Suprapubic skin (tissue), 4 donors: ENCODE measurements around the gene PRDX5. TPM values are rescaled to one million over a fixed set of nuclear protein-coding genes. Genes with fewer than 3 reads are reported as not detected.
A peak's percentile ranks its signal among the peaks of the same experiment; 100 is the strongest.

Source experiments
- DNase-seq, 2 donors: peaks; one replicate each; pipeline ENCODE4 v3.0.0-alpha.2; 2019; ENCODE audit warnings: low spot score in 2 of 2
- H3K27ac ChIP-seq: fragments of 200-600 bp; sonication (generic); one replicate; pipeline ENCODE4 v1.5.1; 2019
- H3K27me3 ChIP-seq: fragments of 200-600 bp; sonication (generic); one replicate; pipeline ENCODE4 v1.5.1; 2019
- H3K36me3 ChIP-seq: fragments of 200-600 bp; sonication (generic); one replicate; pipeline ENCODE4 v1.5.1; 2019
- H3K4me1 ChIP-seq: fragments of 200-600 bp; sonication (generic); one replicate; pipeline ENCODE4 v1.5.1; 2019
- H3K4me3 ChIP-seq: fragments of 200-600 bp; sonication (generic); one replicate; pipeline ENCODE4 v1.5.1; 2019; ENCODE audit warnings: mild to moderate bottlenecking
- H3K9me3 ChIP-seq: fragments of 200-600 bp; sonication (generic); one replicate; pipeline ENCODE4 v1.5.1; 2019
- EP300 ChIP-seq: sonication (generic); formaldehyde crosslinking; IDR thresholded peaks from one replicate; pipeline ENCODE4 v1.6.1; 2017; ENCODE audit warnings: antibody characterized with exemption
- POLR2A ChIP-seq, 2 donors: fragments of 450-650 bp; IDR thresholded peaks; one replicate each; pipeline ENCODE4 v1.6.1; 2017; ENCODE audit warnings: antibody characterized with exemption in 2 of 2, mild to moderate bottlenecking in 2 of 2, moderate library complexity in 2 of 2
- POLR2AphosphoS5 ChIP-seq, 3 donors: sonication (generic); formaldehyde crosslinking; IDR thresholded peaks; one replicate each; pipeline ENCODE4 v1.6.1; 2017; ENCODE audit warnings: antibody characterized with exemption in 3 of 3
- WGBS: methylation state at CpG from one replicate; pipeline ENCODE4 v1.1.5; 2018; 5-methylcytosine and 5-hydroxymethylcytosine counted together
- total RNA-seq, 4 donors: library from RNA; depleted of rRNA; stranded (reverse); fragments of >200 nt; gene quantifications; one replicate each; pipeline ENCODE4 v1.1.0, GENCODE V29; 2016
- TF ChIP-seq, protein P1 (sequence below), 2 donors: fragments of 200-600 bp in 1 of 2; fragments of 450-650 bp in 1 of 2; sonication (generic) in 1 of 2; IDR thresholded peaks; one replicate each; pipeline ENCODE4 v1.5.1; 2016 to 2019; ENCODE audit warnings: antibody characterized with exemption in 2 of 2, mild to moderate bottlenecking in 1 of 2, moderate library complexity in 1 of 2

PRDX5 gene
- total RNA-seq, 4 donors from 2014 or later, result 130 to 227 (median 187) TPM

DNA sequence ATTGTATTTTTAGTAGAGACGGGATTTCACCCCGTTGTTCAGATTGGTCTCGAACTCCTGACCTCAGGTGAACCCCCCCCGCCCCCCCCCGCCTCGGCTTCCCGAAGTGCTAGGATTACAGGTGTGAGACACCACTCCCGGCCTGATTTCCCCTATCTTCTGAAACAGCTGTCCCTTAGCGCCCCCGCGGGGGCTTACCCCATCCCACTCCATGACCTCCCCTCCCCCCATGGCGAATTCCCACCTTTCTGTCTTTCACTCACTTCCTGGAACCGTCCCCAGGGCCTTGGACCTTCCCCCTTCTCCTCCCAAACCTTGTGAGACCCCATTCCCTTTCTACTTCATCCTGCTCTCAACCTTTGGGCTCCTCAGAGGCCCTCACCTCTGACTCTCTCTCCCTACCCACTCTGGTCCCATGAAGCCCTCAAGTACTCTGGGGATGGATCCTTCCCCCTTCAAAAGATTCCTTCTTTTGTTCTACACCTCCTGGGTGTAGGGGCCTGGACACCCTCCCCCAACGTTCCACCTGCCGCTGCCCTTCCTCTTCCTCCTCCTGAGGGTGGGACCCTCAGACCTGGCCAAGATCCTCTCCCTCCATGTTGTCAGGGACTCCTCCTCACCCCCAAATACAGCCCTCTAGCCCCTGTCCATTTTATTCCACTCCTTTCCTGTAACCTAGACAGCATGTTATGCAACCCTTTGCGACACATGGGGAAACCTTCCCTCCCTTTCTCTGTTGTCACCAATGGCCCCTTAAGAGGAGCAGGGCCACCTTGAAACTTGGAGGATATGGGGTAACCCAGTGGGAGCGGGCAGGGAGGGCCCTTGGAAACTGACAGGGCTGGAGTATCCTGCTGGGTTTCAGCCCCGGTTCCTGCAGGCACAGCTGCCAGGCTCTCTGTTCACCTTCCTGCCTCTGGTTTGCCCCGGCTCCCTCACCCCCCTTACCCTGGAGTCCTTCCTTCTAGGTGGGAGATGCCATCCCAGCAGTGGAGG, 1.1 kb downstream of the PRDX5 start:
- peaks cover 64% of the 10 kb centered on the region for H3K4me1 ChIP-seq
- peak overlapping the region; percentile 88 for H3K4me3 ChIP-seq
- peaks cover 48% of the 10 kb centered on the region for H3K36me3 ChIP-seq
- TF ChIP-seq POLR2A (IDR thresholded peaks at IDR 0.05) (no peak), EP300 (no peak), POLR2AphosphoS5 (IDR thresholded peaks at IDR 0.05) (no peak)
- TF ChIP-seq, protein P1, sequence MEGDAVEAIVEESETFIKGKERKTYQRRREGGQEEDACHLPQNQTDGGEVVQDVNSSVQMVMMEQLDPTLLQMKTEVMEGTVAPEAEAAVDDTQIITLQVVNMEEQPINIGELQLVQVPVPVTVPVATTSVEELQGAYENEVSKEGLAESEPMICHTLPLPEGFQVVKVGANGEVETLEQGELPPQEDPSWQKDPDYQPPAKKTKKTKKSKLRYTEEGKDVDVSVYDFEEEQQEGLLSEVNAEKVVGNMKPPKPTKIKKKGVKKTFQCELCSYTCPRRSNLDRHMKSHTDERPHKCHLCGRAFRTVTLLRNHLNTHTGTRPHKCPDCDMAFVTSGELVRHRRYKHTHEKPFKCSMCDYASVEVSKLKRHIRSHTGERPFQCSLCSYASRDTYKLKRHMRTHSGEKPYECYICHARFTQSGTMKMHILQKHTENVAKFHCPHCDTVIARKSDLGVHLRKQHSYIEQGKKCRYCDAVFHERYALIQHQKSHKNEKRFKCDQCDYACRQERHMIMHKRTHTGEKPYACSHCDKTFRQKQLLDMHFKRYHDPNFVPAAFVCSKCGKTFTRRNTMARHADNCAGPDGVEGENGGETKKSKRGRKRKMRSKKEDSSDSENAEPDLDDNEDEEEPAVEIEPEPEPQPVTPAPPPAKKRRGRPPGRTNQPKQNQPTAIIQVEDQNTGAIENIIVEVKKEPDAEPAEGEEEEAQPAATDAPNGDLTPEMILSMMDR (IDR thresholded peaks at IDR 0.05), result no peak
- H3K27ac ChIP-seq, result peak overlapping the region; percentile 99
- no peaks in the 10 kb centered on the region for H3K27me3 ChIP-seq
- WGBS, result 15% methylated on average over 14 of the region's 19 CpGs
- DNase-seq, result no peak
- H3K9me3 ChIP-seq, result no peaks in the 10 kb centered on the region

DNA sequence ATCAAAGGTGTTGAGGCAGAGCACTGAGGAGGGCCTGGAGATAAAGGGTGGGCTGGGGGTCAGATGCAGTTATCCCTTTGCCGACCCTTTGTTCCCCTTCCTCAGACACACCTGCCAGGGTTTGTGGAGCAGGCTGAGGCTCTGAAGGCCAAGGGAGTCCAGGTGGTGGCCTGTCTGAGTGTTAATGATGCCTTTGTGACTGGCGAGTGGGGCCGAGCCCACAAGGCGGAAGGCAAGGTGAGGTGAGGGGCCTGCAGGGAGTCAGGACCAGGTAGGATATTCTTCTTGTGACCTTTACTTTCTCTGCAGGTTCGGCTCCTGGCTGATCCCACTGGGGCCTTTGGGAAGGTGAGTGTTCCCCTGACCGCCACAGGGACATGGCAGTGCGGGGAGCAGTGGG, 2.6 kb downstream of the PRDX5 start:
- no peak for DNase-seq
- no peak overlapping the region for H3K27ac ChIP-seq
- H3K36me3 ChIP-seq, result peaks cover 33% of the 10 kb centered on the region
- H3K4me3 ChIP-seq, result no peak overlapping the region
- no peaks in the 10 kb centered on the region for H3K9me3 ChIP-seq
- TF ChIP-seq, protein P1 (IDR thresholded peaks at IDR 0.05), result no peak
- no peak for TF ChIP-seq EP300
- no peak for TF ChIP-seq POLR2AphosphoS5 (IDR thresholded peaks at IDR 0.05)
- TF ChIP-seq POLR2A (IDR thresholded peaks at IDR 0.05), result no peak
- WGBS, result 98% methylated on average over 7 of the region's 7 CpGs
- peaks cover 68% of the 10 kb centered on the region for H3K4me1 ChIP-seq
- H3K27me3 ChIP-seq, result no peaks in the 10 kb centered on the region

DNA sequence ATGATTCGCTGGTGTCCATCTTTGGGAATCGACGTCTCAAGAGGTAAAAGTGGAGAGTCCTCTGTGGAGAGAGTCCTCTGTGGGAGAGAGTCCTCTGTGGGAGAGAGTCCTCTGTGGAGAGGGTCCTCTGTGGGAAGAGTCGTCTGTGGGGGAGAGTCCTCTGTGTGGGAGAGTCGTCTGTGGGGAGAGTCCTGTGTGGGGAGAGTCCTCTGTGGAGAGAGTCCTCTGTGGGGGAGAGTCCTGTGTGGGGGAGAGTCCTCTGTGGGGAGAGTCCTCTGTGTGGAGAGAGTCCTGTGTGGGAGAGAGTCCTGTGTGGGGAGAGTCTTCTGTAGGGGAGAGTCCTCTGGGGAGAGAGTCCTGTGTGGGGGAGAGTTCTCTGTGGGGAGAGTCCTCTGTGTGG, 3.1 kb downstream of the PRDX5 start:
- no peak for DNase-seq
- peaks cover 65% of the 10 kb centered on the region for H3K4me1 ChIP-seq
- peak overlapping the region; percentile 15 for H3K27ac ChIP-seq
- no peaks in the 10 kb centered on the region for H3K27me3 ChIP-seq
- WGBS, result 81% methylated on average over 5 of the region's 5 CpGs
- peaks cover 28% of the 10 kb centered on the region for H3K36me3 ChIP-seq
- H3K4me3 ChIP-seq, result no peak overlapping the region
- TF ChIP-seq POLR2AphosphoS5 (IDR thresholded peaks at IDR 0.05), result no peak
- TF ChIP-seq POLR2A (IDR thresholded peaks at IDR 0.05), result no peak
- TF ChIP-seq, protein P1 (IDR thresholded peaks at IDR 0.05), result no peak
- TF ChIP-seq EP300, result no peak
- no peaks in the 10 kb centered on the region for H3K9me3 ChIP-seq

DNA sequence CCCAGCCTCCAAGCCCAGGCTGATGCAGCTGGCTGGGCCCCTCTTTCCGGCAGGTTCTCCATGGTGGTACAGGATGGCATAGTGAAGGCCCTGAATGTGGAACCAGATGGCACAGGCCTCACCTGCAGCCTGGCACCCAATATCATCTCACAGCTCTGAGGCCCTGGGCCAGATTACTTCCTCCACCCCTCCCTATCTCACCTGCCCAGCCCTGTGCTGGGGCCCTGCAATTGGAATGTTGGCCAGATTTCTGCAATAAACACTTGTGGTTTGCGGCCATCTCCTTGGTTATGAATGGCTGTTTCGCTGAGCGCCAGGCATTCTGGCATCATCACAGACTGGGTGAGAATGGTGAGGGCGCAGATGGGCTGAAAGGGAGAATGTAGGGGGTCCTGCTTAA, 3.6 kb downstream of the PRDX5 start:
- peak overlapping the region; percentile 15 for H3K27ac ChIP-seq
- H3K9me3 ChIP-seq, result no peaks in the 10 kb centered on the region
- H3K4me3 ChIP-seq, result no peak overlapping the region
- H3K4me1 ChIP-seq, result peaks cover 60% of the 10 kb centered on the region
- DNase-seq, result no peak
- no peak for TF ChIP-seq POLR2A (IDR thresholded peaks at IDR 0.05)
- TF ChIP-seq EP300, result no peak
- TF ChIP-seq POLR2AphosphoS5 (IDR thresholded peaks at IDR 0.05), result peak in 1 of 3 donors; percentile 23
- no peaks in the 10 kb centered on the region for H3K27me3 ChIP-seq
- WGBS, result 75% methylated on average over 5 of the region's 5 CpGs
- peaks cover 25% of the 10 kb centered on the region for H3K36me3 ChIP-seq

DNA sequence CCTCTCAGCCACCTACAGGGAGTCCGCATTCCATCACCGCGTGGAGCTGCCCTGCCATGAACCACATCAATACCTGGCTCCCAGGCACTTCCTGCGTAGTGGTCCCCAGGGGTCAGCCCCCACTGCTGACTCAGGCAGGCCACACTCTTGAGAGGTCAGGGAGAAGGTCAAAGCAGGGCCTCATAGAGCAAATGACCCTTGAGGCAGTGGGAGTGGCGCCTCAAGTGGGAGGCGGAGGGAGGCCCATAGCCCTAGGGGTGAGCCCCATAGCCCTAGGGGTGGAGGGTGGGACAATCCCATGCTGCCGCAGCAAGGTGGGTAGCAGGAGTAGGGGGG, 5.0 kb downstream of the PRDX5 start:
- Histone ChIP-seq H3K27me3 (no peaks in the 10 kb centered on the region), H3K4me1 (peaks cover 54% of the 10 kb centered on the region), H3K4me3 (no peak overlapping the region), H3K36me3 (peaks cover 25% of the 10 kb centered on the region), H3K9me3 (no peaks in the 10 kb centered on the region), H3K27ac (no peak overlapping the region)
- 67% methylated on average over 3 of the region's 7 CpGs for WGBS
- TF ChIP-seq, protein P1 (IDR thresholded peaks at IDR 0.05), result no peak
- TF ChIP-seq EP300 (no peak), POLR2A (IDR thresholded peaks at IDR 0.05) (no peak), POLR2AphosphoS5 (IDR thresholded peaks at IDR 0.05) (no peak)
- no peak for DNase-seq
